ENCODE measurements around the gene SPOP.

Gene SPOP

DNA sequence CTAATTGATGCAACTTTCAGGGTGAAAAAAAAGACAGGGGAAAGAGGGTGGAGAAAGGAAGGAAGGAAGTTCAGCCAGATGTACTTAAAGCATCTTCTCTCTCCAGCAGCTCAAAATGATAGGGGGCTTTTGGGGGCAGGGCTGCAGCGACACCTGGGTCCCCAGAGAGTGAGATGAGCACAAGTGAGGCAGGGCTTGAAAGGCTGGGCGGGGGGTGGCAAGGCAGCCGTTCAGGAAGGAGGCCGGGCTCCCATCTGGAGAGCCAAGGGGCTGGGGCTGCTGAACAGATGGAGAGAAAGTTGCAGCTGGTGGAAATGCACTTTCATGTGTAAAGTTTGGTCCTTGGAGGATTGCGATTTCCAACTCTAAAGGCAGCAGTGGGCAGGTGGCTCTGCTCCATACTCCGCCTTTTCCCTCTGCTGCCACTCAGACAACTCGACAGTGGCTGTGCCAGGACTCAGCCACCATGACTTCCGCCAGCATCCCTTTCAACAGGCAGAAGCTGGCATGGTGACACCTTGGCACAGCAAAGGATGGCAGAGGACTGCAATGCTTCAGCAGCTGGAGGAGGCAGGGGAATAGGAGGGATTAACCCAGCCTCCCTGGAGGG lies 22.2 kb upstream of the SPOP start:
- peaks cover 8% of the 10 kb centered on the region for H3K79me1 ChIP-seq (replicated peaks; ENCODE audit: low read length, poor library complexity, severe bottlenecking)
- H3K27ac ChIP-seq (ENCODE audit: low read length, poor library complexity, severe bottlenecking) = no peak overlapping the region
- H3K9me3 ChIP-seq (ENCODE audit: control insufficient read depth, low read length) = no peaks in the 10 kb centered on the region
- no peak for DNase-seq
- no peak overlapping the region for H3K4me2 ChIP-seq (ENCODE audit: low read length, poor library complexity, severe bottlenecking)
- no peak overlapping the region for H3K9ac ChIP-seq (ENCODE audit: low read length)
- no peak overlapping the region for H3K4ac ChIP-seq (ENCODE audit: low read depth in 1 of 2, low read length in 2 of 2)
- 94% methylated on average over 8 of the region's 8 CpGs for WGBS
- H2BK120ac ChIP-seq (ENCODE audit: low read depth, low read length) = no peak overlapping the region
- H2BK15ac ChIP-seq (ENCODE audit: low read depth, poor library complexity, severe bottlenecking) = no peak overlapping the region
- peaks cover 3 to 4% of the 10 kb centered on the region in 2 experiments for H3K27me3 ChIP-seq (ENCODE audit: control insufficient read depth in 1 of 2, insufficient read depth in 1 of 2, low read length in 2 of 2)
- H4K91ac ChIP-seq (ENCODE audit: low read length) = no peak overlapping the region
- H2AFZ ChIP-seq (ENCODE audit: low read depth, low read length) = no peak overlapping the region
- no peak overlapping the region for H2BK12ac ChIP-seq (ENCODE audit: low read length in 2 of 2)
- H4K8ac ChIP-seq (ENCODE audit: low read length) = no peak overlapping the region
- H3K4me3 ChIP-seq (ENCODE audit: insufficient read depth in 1 of 2, low read depth in 1 of 2, low read length in 2 of 2) = no peak overlapping the region
- H3K36me3 ChIP-seq (ENCODE audit: control insufficient read depth in 1 of 2, insufficient read depth in 2 of 2, low read depth in 1 of 2, low read length in 2 of 2) = peaks cover 48 to 59% of the 10 kb centered on the region in 2 experiments
- no peak overlapping the region for H2BK5ac ChIP-seq (ENCODE audit: low read depth, low read length, poor library complexity, severe bottlenecking)
- H3K18ac ChIP-seq (ENCODE audit: low read depth in 1 of 2, low read length in 2 of 2) = no peak overlapping the region
- H2AK5ac ChIP-seq (ENCODE audit: low read length, severe bottlenecking) = no peak overlapping the region
- H3K14ac ChIP-seq (ENCODE audit: low read length in 2 of 2) = no peak overlapping the region
- H3K4me1 ChIP-seq (ENCODE audit: control insufficient read depth, insufficient read depth, low read depth, low read length) = no peaks in the 10 kb centered on the region
- no peak overlapping the region for H3K23ac ChIP-seq (ENCODE audit: low read length in 2 of 2)

DNA sequence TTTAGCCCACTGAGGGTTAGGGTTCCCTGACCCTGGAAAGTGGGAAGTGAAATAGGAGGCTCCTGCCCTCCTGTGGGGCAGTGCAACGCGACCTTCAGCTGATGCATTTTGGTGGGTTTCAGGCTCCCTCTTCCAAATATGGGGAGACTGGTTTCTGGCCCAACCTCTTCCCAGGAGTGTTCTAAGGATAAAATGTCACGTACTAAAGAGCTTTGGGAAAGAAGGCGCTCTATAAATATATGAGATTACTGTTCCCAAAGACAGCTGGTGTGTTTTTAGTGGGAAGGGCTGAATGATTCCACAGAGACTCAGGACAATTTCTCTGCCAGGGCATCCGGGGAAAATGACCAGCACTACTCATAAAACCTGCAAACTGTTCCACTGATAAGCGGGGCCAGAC lies 20.1 kb upstream of the SPOP start:
- H3K27ac ChIP-seq (ENCODE audit: low read length, poor library complexity, severe bottlenecking) = no peak overlapping the region
- H3K23ac ChIP-seq (ENCODE audit: low read length in 2 of 2) = no peak overlapping the region
- H2BK5ac ChIP-seq (ENCODE audit: low read depth, low read length, poor library complexity, severe bottlenecking) = no peak overlapping the region
- no peak overlapping the region for H3K4me2 ChIP-seq (ENCODE audit: low read length, poor library complexity, severe bottlenecking)
- WGBS = 78% methylated on average over 6 of the region's 6 CpGs
- H3K4me1 ChIP-seq (ENCODE audit: control insufficient read depth, insufficient read depth, low read depth, low read length) = no peaks in the 10 kb centered on the region
- H4K91ac ChIP-seq (ENCODE audit: low read length) = no peak overlapping the region
- H3K4ac ChIP-seq (ENCODE audit: low read depth in 1 of 2, low read length in 2 of 2) = no peak overlapping the region
- H3K79me1 ChIP-seq (replicated peaks; ENCODE audit: low read length, poor library complexity, severe bottlenecking) = peaks cover 2% of the 10 kb centered on the region
- no peak for DNase-seq
- no peak overlapping the region for H2BK120ac ChIP-seq (ENCODE audit: low read depth, low read length)
- H2AK5ac ChIP-seq (ENCODE audit: low read length, severe bottlenecking) = no peak overlapping the region
- H2BK15ac ChIP-seq (ENCODE audit: low read depth, poor library complexity, severe bottlenecking) = no peak overlapping the region
- no peak overlapping the region for H3K4me3 ChIP-seq (ENCODE audit: insufficient read depth in 1 of 2, low read depth in 1 of 2, low read length in 2 of 2)
- no peaks in the 10 kb centered on the region for H3K9me3 ChIP-seq (ENCODE audit: control insufficient read depth, low read length)
- no peak overlapping the region for H4K8ac ChIP-seq (ENCODE audit: low read length)
- no peak overlapping the region for H3K9ac ChIP-seq (ENCODE audit: low read length)
- peaks cover 30 to 39% of the 10 kb centered on the region in 2 experiments for H3K36me3 ChIP-seq (ENCODE audit: control insufficient read depth in 1 of 2, insufficient read depth in 2 of 2, low read depth in 1 of 2, low read length in 2 of 2)
- no peak overlapping the region for H3K18ac ChIP-seq (ENCODE audit: low read depth in 1 of 2, low read length in 2 of 2)
- no peak overlapping the region for H3K14ac ChIP-seq (ENCODE audit: low read length in 2 of 2)
- no peak overlapping the region for H2BK12ac ChIP-seq (ENCODE audit: low read length in 2 of 2)
- H3K27me3 ChIP-seq (ENCODE audit: control insufficient read depth in 1 of 2, insufficient read depth in 1 of 2, low read length in 2 of 2) = peaks cover 4 to 10% of the 10 kb centered on the region in 2 experiments
- H2AFZ ChIP-seq (ENCODE audit: low read depth, low read length) = no peak overlapping the region

DNA sequence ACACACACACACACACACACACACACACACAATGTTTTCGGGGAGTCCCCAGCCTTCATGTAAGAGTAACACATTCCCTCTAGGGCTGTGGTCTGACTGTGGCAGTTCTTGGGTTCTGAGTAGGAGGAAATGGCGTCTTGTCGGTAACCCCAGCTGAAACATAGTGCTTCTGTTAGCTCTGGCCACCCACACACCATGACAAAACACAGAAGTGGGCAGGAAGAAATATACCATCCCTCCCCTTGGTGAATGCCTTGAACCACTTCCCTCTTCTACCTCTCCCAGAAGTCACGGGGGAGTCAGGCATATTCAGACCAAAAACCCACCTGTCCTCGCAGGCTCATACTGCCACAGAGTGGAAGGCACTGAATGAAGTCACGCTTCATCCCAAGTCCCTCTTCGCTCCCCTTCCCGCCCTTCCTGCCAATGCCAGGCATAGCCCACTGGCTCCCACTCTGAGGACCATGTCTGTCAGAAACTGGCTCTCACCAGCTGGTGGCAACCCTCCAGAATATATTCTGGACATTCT lies 18.4 kb upstream of the SPOP start:
- no peak overlapping the region for H3K4me2 ChIP-seq (ENCODE audit: low read length, poor library complexity, severe bottlenecking)
- H2BK12ac ChIP-seq (ENCODE audit: low read length in 2 of 2) = peak overlapping the region in 1 of 2 experiments; percentile 25
- no peak overlapping the region for H2BK15ac ChIP-seq (ENCODE audit: low read depth, poor library complexity, severe bottlenecking)
- H2BK5ac ChIP-seq (ENCODE audit: low read depth, low read length, poor library complexity, severe bottlenecking) = no peak overlapping the region
- H2AK5ac ChIP-seq (ENCODE audit: low read length, severe bottlenecking) = no peak overlapping the region
- no peak overlapping the region for H2AFZ ChIP-seq (ENCODE audit: low read depth, low read length)
- H4K8ac ChIP-seq (ENCODE audit: low read length) = no peak overlapping the region
- no peak overlapping the region for H3K4ac ChIP-seq (ENCODE audit: low read depth in 1 of 2, low read length in 2 of 2)
- no peaks in the 10 kb centered on the region for H3K4me1 ChIP-seq (ENCODE audit: control insufficient read depth, insufficient read depth, low read depth, low read length)
- H3K79me1 ChIP-seq (replicated peaks; ENCODE audit: low read length, poor library complexity, severe bottlenecking) = no peaks in the 10 kb centered on the region
- no peak overlapping the region for H3K14ac ChIP-seq (ENCODE audit: low read length in 2 of 2)
- 81% methylated on average over 8 of the region's 8 CpGs for WGBS
- no peak for DNase-seq
- peaks cover 4 to 10% of the 10 kb centered on the region in 2 experiments for H3K27me3 ChIP-seq (ENCODE audit: control insufficient read depth in 1 of 2, insufficient read depth in 1 of 2, low read length in 2 of 2)
- no peaks in the 10 kb centered on the region for H3K9me3 ChIP-seq (ENCODE audit: control insufficient read depth, low read length)
- no peak overlapping the region for H3K9ac ChIP-seq (ENCODE audit: low read length)
- no peak overlapping the region for H3K18ac ChIP-seq (ENCODE audit: low read depth in 1 of 2, low read length in 2 of 2)
- no peak overlapping the region for H3K4me3 ChIP-seq (ENCODE audit: insufficient read depth in 1 of 2, low read depth in 1 of 2, low read length in 2 of 2)
- H3K27ac ChIP-seq (ENCODE audit: low read length, poor library complexity, severe bottlenecking) = no peak overlapping the region
- no peak overlapping the region for H3K23ac ChIP-seq (ENCODE audit: low read length in 2 of 2)
- peaks cover 16 to 22% of the 10 kb centered on the region in 2 experiments for H3K36me3 ChIP-seq (ENCODE audit: control insufficient read depth in 1 of 2, insufficient read depth in 2 of 2, low read depth in 1 of 2, low read length in 2 of 2)
- H2BK120ac ChIP-seq (ENCODE audit: low read depth, low read length) = no peak overlapping the region
- no peak overlapping the region for H4K91ac ChIP-seq (ENCODE audit: low read length)

DNA sequence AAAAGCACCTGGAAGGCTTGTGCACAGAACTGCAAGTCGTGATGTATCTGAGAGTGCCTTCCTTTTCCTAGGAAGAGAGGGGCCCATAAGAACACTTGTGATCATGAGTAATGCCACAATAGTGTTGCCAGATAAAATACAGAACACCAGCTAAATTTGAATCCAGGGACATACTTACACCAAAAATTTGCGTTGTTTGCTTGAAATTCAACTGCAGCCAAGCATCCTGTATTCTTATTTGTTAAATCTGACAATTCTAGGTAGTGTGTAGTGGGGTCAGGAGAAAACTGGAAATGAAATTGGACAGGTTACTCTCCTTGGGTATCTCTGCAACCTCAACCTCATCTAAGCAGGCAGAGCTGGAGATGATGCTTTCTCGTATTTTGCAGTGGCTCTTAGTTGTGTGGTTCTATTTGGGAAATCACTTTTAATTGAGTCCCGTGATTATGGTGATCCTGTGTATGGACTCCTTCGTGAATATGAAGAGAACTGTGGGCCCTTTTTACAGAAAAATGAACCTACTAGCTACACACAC lies 17.9 kb upstream of the SPOP start:
- no peak overlapping the region for H2AK5ac ChIP-seq (ENCODE audit: low read length, severe bottlenecking)
- peaks cover 4 to 10% of the 10 kb centered on the region in 2 experiments for H3K27me3 ChIP-seq (ENCODE audit: control insufficient read depth in 1 of 2, insufficient read depth in 1 of 2, low read length in 2 of 2)
- no peak overlapping the region for H4K8ac ChIP-seq (ENCODE audit: low read length)
- H3K27ac ChIP-seq (ENCODE audit: low read length, poor library complexity, severe bottlenecking) = no peak overlapping the region
- H2BK15ac ChIP-seq (ENCODE audit: low read depth, poor library complexity, severe bottlenecking) = no peak overlapping the region
- peaks cover 13 to 17% of the 10 kb centered on the region in 2 experiments for H3K36me3 ChIP-seq (ENCODE audit: control insufficient read depth in 1 of 2, insufficient read depth in 2 of 2, low read depth in 1 of 2, low read length in 2 of 2)
- no peaks in the 10 kb centered on the region for H3K9me3 ChIP-seq (ENCODE audit: control insufficient read depth, low read length)
- H3K4me1 ChIP-seq (ENCODE audit: control insufficient read depth, insufficient read depth, low read depth, low read length) = no peaks in the 10 kb centered on the region
- no peaks in the 10 kb centered on the region for H3K79me1 ChIP-seq (replicated peaks; ENCODE audit: low read length, poor library complexity, severe bottlenecking)
- no peak overlapping the region for H2BK12ac ChIP-seq (ENCODE audit: low read length in 2 of 2)
- no peak overlapping the region for H2BK5ac ChIP-seq (ENCODE audit: low read depth, low read length, poor library complexity, severe bottlenecking)
- no peak overlapping the region for H3K14ac ChIP-seq (ENCODE audit: low read length in 2 of 2)
- no peak overlapping the region for H2AFZ ChIP-seq (ENCODE audit: low read depth, low read length)
- no peak overlapping the region for H4K91ac ChIP-seq (ENCODE audit: low read length)
- DNase-seq = no peak
- H3K4me2 ChIP-seq (ENCODE audit: low read length, poor library complexity, severe bottlenecking) = no peak overlapping the region
- H3K4me3 ChIP-seq (ENCODE audit: insufficient read depth in 1 of 2, low read depth in 1 of 2, low read length in 2 of 2) = no peak overlapping the region
- H3K9ac ChIP-seq (ENCODE audit: low read length) = no peak overlapping the region
- WGBS = 7% methylated on average over 2 of the region's 5 CpGs
- H3K4ac ChIP-seq (ENCODE audit: low read depth in 1 of 2, low read length in 2 of 2) = no peak overlapping the region
- H3K18ac ChIP-seq (ENCODE audit: low read depth in 1 of 2, low read length in 2 of 2) = no peak overlapping the region
- no peak overlapping the region for H3K23ac ChIP-seq (ENCODE audit: low read length in 2 of 2)
- no peak overlapping the region for H2BK120ac ChIP-seq (ENCODE audit: low read depth, low read length)
